CD4-positive, alpha-beta T cell (primary cell): ENCODE results near the gene PPP1R8. TPM values are rescaled to one million over a fixed set of nuclear protein-coding genes. Genes with fewer than 3 reads are reported as not detected.
A peak's percentile ranks its signal among the peaks of the same experiment; 100 is the strongest.

Experiments
- ATAC-seq: fragments of 200-7000 bp; cut with Tn5 transposase; one replicate; pipeline ENCODE4 v1.10.0; 2022; ENCODE audit warnings: mild to moderate bottlenecking; ENCODE audit not compliant: poor library complexity
- CTCF ChIA-PET: fragments of 350-600 bp; sonication (Branson Sonifier 250); formaldehyde crosslinking; loops from one replicate; lab custom pipeline; 2021; ENCODE audit warnings: antibody characterized with exemption, inconsistent platforms; lab: Charles Lee
- POLR2A ChIA-PET: fragments of 350-600 bp; sonication (Branson Sonifier 250); formaldehyde crosslinking; loops from one replicate; lab custom pipeline; 2021; ENCODE audit warnings: antibody characterized with exemption, inconsistent platforms; lab: Charles Lee
- DNase-seq, 14 experiments: peaks; one replicate each; pipeline ENCODE4 v3.0.0-alpha.2; 2013 to 2020; ENCODE audit warnings: mixed read lengths in 2 of 14
- H3K27ac ChIP-seq, 2 donors: one replicate each; pipeline versions ENCODE4 v1.5.1 to v1.7.0; 2013; ENCODE audit warnings: low read length in 2 of 2, low read depth in 1 of 2, mild to moderate bottlenecking in 1 of 2
- H3K27me3 ChIP-seq, 2 experiments: 1 replicate in 1 of 2; 2 replicates in 1 of 2; pipeline versions ENCODE4 v1.6.1 to v1.7.0; 2013; ENCODE audit warnings: low read length in 2 of 2, control low read depth in 1 of 2, mild to moderate bottlenecking in 1 of 2, moderate library complexity in 1 of 2; ENCODE audit not compliant: insufficient read depth in 2 of 2, control insufficient read depth in 1 of 2
- H3K36me3 ChIP-seq: one replicate; pipeline ENCODE4 v1.6.1; 2013; ENCODE audit warnings: low read length, control low read depth; ENCODE audit not compliant: insufficient read depth
- H3K4me1 ChIP-seq: one replicate; pipeline ENCODE4 v1.6.1; 2013; ENCODE audit warnings: low read length, control low read depth; ENCODE audit not compliant: insufficient read depth
- H3K4me3 ChIP-seq: one replicate; pipeline ENCODE4 v1.5.1; 2013; ENCODE audit warnings: mild to moderate bottlenecking, low read length, moderate library complexity
- H3K9me3 ChIP-seq, 2 experiments: 1 replicate in 1 of 2; 2 replicates in 1 of 2; pipeline versions ENCODE4 v1.6.1 to v1.7.0; 2013; ENCODE audit warnings: low read length in 2 of 2, mild to moderate bottlenecking in 2 of 2, control low read depth in 1 of 2, moderate library complexity in 1 of 2; ENCODE audit not compliant: control insufficient read depth in 1 of 2, insufficient read depth in 1 of 2
- H3K27ac Mint-ChIP-seq: one replicate; pipeline ENCODE4 v1.8.0; 2020; ENCODE audit warnings: mixed read lengths
- H3K27me3 Mint-ChIP-seq: one replicate; pipeline ENCODE4 v1.8.0; 2021; ENCODE audit warnings: mixed read lengths
- H3K36me3 Mint-ChIP-seq: one replicate; pipeline ENCODE4 v1.8.0; 2021; ENCODE audit warnings: low read depth, mixed read lengths
- H3K4me1 Mint-ChIP-seq: one replicate; pipeline ENCODE4 v1.8.0; 2021; ENCODE audit warnings: low read depth, mixed read lengths
- H3K4me3 Mint-ChIP-seq: one replicate; pipeline ENCODE4 v1.8.0; 2020; ENCODE audit warnings: mild to moderate bottlenecking, mixed read lengths
- H3K9me3 Mint-ChIP-seq: one replicate; pipeline ENCODE4 v1.8.0; 2020; ENCODE audit warnings: mixed read lengths
- CTCF ChIP-seq: fragments of 200-600 bp; IDR thresholded peaks from one replicate; pipeline ENCODE4 v1.8.0; 2022; ENCODE audit warnings: antibody characterized with exemption, mild to moderate bottlenecking
- intact Hi-C, 2 experiments: fragments of 100-400 bp; cut with DNase I in 1 of 2; cut with micrococcal nuclease in 1 of 2; formaldehyde crosslinking; loops; one replicate each; pipeline versions ENCODE4 v1.15.1 to v1.9.0; 2023 to 2025; cut with DNase I, micrococcal nuclease
- total RNA-seq, 174 experiments: library from RNA in 2 of 174; stranded (reverse) in 2 of 174; gene quantifications; one replicate each; pipeline ENCODE4 v1.2.3 and lab custom pipeline; 2021 to 2026

The PPP1R8 gene
- total RNA-seq, 2 experiments from 2014 or later, result 14.8 to 15.7 TPM

- intact Hi-C loops, result no loop called here
- no peaks in the 10 kb centered on the region for H3K9me3 Mint-ChIP-seq
- Histone ChIP-seq H3K27ac (no peak overlapping the region), H3K36me3 (no peaks in the 10 kb centered on the region), H3K4me3 (no peak overlapping the region), H3K4me1 (peaks cover 68% of the 10 kb centered on the region), H3K27me3 (no peaks in the 10 kb centered on the region), H3K9me3 (no peaks in the 10 kb centered on the region)
- no peak for TF ChIP-seq CTCF
- H3K4me1 Mint-ChIP-seq, result peaks cover 38% of the 10 kb centered on the region
- no peak overlapping the region for H3K27ac Mint-ChIP-seq
- no peak overlapping the region for H3K4me3 Mint-ChIP-seq
- no peak for DNase-seq
- CTCF ChIA-PET, result no interaction called here
- H3K27me3 Mint-ChIP-seq, result no peaks in the 10 kb centered on the region
- no peaks in the 10 kb centered on the region for H3K36me3 Mint-ChIP-seq
- no peak for ATAC-seq
- POLR2A ChIA-PET, result no interaction called here
Measured at GRCh38 chr1:27865821-27866220, 35.2 kb downstream of the PPP1R8 start.

- H3K27ac ChIP-seq, result peak overlapping the region; percentile 54 to 69
- no peak for TF ChIP-seq CTCF
- H3K36me3 Mint-ChIP-seq, result peaks cover 8% of the 10 kb centered on the region
- peaks cover 72% of the 10 kb centered on the region for H3K4me1 ChIP-seq
- H3K9me3 Mint-ChIP-seq, result no peaks in the 10 kb centered on the region
- intact Hi-C loops, result no loop called here
- peaks cover 40% of the 10 kb centered on the region for H3K4me1 Mint-ChIP-seq
- DNase-seq (no peak), ATAC-seq (no peak)
- POLR2A ChIA-PET, result interaction anchor here (1.0 to 1.7 kb wide), 4 partner anchors 19 to 713 kb away, joined by 3 to 6 read pairs (median 5); partner anchors contain the start of gene XKR8
- CTCF ChIA-PET, result no interaction called here
- H3K27me3 Mint-ChIP-seq, result no peaks in the 10 kb centered on the region
- H3K27ac Mint-ChIP-seq, result peak overlapping the region; percentile 93
- no peaks in the 10 kb centered on the region for H3K9me3 ChIP-seq
- H3K36me3 ChIP-seq, result no peaks in the 10 kb centered on the region
- peak overlapping the region; percentile 81 for H3K4me3 Mint-ChIP-seq
- peak overlapping the region; percentile 48 for H3K4me3 ChIP-seq
- H3K27me3 ChIP-seq, result no peaks in the 10 kb centered on the region
Measured at GRCh38 chr1:27868556-27868931, 38.0 kb downstream of the PPP1R8 start.

- intact Hi-C loops, result no loop called here
- ATAC-seq (peak; percentile 71), DNase-seq (peak; percentile 33 to 90 (median 68))
- Mint-ChIP-seq H3K4me3 (peak overlapping the region; percentile 81), H3K9me3 (no peaks in the 10 kb centered on the region), H3K27me3 (no peaks in the 10 kb centered on the region), H3K27ac (peak overlapping the region; percentile 93), H3K36me3 (peaks cover 8% of the 10 kb centered on the region), H3K4me1 (peaks cover 38% of the 10 kb centered on the region)
- Histone ChIP-seq H3K27ac (peak overlapping the region; percentile 54 to 69), H3K4me3 (peak overlapping the region; percentile 48), H3K36me3 (no peaks in the 10 kb centered on the region), H3K9me3 (no peaks in the 10 kb centered on the region), H3K4me1 (peaks cover 72% of the 10 kb centered on the region), H3K27me3 (no peaks in the 10 kb centered on the region)
- no peak for TF ChIP-seq CTCF
- ChIA-PET CTCF (interaction anchor here (1.1 kb wide), 1 partner anchor 91 kb away, joined by 3 read pairs; no protein-coding TSS in a partner anchor), POLR2A (interaction anchor here (1.0 to 1.7 kb wide), 7 partner anchors 18 to 712 kb away, joined by 3 to 6 read pairs (median 5); partner anchors contain the start of genes EYA3 and XKR8)
Measured at GRCh38 chr1:27868932-27869718, 38.5 kb downstream of the PPP1R8 start.
